Urothelium cell line (cell line): ENCODE results near the gene MYL5.
"Not testable (repeated sequence)": the region's sequence is repeated elsewhere in the genome, so short reads cannot be mapped to it uniquely, and the experiment has no call there.

Experiments
- DNase-seq: peaks from one replicate; pipeline ENCODE4 v3.0.0; 2011; ENCODE audit warnings: low spot score, mixed read lengths
- FAIRE-seq: peaks from 2 replicates; lab custom pipeline; 2011; peaks lifted over from hg19 to GRCh38; lab: Jason Lieb, UNC

MYL5 gene

DNA sequence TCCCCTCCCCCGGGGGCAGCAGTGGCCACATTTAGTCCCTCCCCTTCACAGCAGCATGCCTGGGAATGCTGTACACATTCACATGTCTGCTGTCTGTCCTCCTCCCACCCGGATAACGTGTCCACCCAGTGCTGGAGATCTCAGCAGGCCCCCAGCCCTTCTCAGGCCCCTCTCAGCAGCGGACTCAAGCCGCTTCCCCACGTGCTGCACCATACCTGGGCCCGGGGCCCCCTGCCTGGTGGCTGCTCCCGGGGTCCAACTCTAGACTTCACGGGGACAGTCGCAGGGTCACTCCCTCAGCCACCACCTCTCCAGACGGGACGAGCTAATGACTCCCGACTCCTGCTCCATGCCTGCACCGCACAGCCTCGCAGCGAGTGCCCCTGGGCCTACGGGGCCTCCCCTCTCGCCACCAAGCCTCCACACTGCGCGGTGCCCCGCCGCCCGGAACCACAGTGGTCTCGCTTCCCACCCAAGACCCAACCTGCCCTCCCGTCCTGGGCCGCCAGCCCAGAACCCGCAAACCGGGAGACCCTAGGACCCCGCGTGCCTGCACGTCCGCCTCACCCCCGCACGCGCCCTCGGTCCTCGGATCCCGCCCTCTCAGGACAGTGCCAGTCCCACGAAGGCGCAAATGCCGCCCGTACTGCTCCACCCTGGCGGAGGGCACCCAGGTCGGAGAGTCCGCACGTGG lies 30.0 kb downstream of the MYL5 start:
- DNase-seq (no peak), FAIRE-seq (no peak)

DNA sequence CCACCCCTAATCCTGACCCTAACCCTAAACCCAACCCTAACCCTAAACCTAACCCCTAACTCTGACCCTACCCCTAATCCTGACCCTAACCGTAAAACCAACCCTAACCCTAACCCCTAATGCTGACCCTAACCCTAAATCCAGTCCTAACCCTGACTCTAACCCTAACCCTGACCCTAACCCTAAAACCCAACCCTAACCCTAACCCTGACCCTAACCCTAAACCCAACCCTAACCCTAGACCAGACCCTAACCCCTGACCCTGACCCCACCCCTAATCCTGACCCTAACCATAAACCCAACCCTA lies 30.6 kb downstream of the MYL5 start:
- no peak for DNase-seq
- no peak for FAIRE-seq

DNA sequence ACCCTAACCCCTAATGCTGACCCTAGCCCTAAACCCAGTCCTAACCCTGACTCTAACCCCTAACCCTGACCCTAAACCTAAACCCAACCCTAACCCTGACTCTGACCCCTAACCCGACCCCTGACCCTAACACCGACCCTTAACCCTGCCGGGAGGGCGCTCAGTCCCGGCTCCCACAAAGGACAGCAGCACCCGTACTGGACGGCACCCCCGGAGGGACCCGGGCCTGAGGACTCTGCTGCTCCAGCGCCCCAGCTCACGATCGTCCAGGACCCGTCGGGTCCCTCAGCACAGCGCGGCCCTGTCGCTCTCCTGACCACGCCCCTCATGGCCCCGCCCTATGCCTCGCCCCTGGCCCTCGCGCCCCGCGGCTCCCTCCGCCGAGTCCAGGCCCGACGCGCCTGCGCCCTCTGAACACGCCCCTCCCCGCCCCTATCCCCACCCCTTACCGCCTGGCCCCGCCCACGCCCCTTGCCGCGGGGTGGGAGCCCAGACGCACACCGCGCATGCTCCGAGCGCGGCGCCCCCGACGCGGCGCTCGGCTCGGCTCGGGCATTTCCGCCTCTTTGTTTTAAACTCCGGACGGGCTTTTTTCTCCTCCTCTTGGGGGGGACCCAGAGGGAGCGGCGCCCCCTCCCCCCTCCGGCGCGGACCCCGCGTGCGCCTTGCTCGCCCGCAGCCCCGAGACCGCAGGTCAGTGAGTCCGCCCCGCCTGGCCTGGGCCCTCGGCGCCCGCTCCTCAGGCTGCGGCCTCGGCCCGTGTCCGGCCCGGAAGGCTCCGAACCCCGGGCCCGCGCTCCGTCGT lies 31.1 kb downstream of the MYL5 start, which contains the start of gene PCGF3:
TSS of gene PCGF3 (plus strand) at position 555 of the 805 bp plus-strand sequence. CDS start 27,849 bp downstream, outside the sequence.
- no peak for FAIRE-seq
- DNase-seq = peak; percentile 98

DNA sequence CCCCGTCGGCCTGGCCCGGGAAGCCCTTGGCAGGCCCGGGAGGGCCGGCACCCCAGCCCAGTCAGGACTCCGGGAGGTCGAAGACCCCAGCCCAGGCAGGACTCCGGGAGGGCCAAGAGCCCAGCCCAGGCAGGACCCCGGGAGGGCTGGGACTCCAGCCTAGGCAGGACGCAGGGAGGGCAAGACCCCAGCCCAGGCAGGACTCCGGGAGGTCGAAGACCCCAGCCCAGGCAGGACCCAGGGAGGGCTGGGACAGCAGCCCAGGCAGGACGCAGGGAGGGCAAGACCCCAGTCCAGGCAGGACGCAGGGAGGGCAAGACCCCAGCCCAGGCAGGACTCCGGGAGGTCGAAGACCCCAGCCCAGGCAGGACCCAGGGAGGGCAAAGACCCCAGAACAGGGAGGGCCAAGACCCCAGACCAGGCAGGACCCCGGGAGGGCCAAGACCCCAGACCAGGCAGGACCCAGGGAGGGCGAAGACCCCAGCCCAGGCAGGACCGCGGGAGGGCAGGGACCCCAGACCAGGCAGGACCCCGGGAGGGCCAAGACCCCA lies 31.8 kb downstream of the MYL5 start:
- not testable (repeated sequence) for FAIRE-seq, DNase-seq

DNA sequence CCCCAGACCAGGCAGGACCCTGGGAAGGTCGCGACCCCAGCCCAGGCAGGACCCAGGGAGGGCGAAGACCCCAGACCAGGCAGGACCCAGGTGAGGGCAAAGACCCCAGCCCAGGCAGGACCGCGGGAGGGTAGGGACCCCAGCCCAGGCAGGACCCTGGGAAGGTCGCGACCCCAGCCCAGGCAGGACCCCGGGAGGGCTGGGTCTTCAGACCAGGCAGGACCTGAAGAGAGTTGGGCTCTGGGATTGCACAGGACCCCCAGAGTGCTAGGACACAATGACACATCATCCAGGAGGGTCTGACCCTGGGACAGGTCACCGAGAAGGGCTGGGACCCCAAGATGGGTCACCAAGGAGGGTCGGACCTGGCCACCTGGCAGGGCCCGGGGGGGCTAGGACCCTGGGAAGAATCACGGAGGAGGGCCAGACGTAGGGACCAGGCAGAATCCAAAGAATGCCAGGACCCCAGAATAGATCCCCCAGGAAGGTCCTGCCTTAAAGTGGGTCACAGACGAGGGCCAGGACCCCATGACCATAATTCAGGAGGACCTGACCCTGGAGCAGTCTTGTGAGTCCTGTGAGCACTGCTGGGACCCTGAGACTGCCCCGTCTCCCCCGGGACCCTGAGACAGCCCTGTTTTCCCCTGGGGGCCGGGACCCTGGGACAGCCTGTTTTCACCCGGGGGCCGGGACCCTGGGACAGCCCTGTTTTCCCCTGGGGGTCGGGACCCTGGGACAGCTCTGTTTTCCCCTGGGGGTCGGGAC lies 32.7 kb downstream of the MYL5 start:
- no peak for DNase-seq

DNA sequence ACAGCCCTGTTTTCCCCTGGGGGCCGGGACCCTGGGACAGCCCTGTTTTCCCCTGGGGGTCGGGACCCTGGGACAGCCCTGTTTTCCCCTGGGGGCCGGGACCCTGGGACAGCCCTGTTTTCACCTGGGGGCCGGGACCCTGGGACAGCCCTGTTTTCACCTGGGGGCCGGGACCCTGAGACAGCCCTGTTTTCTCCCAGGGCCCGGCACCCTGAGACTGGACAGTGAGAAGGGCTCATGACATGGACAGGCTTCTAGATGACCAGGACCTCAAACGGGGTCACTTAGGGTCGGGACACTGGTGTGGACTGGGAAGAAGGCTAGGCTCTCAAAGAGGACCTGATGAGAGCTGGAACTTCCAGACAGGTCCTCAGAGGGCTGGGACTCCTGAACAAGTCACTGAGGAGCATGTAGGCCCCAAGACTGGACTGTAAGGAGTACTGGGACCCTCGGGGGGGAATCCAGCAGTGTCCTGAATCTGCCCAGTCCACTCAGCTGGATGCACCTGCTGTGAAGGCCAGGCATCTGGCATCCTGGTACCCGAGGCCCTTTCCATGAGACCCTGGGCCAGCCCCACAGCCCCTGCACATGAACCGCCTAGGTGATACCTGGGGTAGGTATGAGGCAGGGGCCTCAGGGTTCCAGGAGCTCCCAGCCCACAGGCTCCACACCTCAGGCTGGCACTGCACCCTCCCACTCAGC lies 33.7 kb downstream of the MYL5 start:
- DNase-seq = no peak
- no peak for FAIRE-seq

More for the DNA sequence above, 32.7 kb downstream of the MYL5 start:
- no peak for FAIRE-seq

DNA sequence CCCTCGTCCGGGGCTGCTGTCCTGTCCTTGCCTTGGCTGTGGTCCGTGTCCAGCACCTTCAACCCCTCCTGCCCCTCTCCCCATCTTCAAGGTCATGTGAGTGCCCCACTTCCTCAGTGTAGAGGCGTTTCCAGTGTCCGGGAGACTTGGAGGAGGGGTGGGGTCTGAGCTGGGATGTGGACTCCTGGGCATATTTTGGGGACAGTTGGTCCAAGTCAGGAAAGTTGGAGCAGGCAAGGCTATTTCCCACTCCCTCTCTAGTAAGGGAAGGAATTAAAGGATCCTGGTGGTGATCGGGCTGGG lies 34.2 kb downstream of the MYL5 start:
- no peak for FAIRE-seq
- no peak for DNase-seq

DNA sequence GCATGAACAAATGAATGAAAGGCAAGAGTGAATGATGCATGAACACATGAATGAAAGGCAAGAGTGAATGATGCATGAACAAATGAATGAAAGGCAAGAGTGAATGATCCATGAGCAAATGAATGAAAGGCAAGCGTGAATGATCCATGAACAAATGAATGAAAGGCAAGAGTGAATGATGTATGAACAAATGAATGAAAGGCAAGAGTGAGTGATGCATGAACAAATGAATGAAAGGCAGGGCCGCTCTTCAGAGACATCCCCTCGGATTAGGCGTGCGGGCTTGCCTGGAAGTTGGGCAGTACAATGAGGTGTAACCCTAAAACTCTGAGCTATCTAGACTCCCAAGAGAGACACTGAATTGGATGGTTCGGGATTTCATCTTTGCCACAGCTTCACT lies 35.0 kb downstream of the MYL5 start:
- FAIRE-seq = no peak
- no peak for DNase-seq

DNA sequence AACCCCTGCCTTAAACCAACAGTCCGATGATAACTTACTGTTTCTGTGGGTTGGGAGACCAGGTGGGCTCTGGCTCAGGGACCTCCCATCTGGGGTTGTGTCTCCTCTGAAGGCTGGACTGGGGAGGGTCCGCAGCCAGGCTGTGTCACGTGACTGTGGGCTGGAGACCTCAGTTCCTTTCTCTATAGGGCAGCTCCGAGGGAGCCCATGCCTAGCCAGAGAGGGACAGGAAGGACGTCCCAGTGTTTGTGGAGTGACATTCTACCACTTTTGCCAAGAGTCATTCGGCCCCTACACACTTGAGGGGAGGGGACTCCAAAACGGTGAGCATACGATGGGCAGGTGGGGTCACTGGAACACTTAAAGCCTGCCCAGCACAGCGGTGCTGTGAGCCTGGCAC lies 35.8 kb downstream of the MYL5 start:
- FAIRE-seq = no peak
- no peak for DNase-seq

DNA sequence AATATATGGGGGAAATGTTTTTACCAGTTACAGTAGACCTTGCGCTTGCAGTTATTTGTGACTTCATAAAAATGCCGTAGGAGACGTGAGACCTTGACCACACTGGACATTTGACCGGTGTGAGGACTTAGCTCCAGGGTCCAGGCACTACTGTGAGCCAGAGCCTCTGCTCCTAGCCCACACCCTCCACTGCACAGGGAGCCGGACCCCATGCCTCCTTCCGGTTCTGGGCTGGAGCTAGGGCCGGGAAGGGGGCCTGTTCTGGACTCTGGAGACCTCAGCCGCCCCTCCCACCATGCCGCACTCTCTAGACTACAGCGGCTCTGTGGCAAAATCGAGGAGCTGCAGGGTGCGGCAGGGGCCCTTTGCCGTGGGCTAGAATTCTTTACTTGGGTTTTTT lies 36.6 kb downstream of the MYL5 start:
- no peak for DNase-seq
- FAIRE-seq = no peak

DNA sequence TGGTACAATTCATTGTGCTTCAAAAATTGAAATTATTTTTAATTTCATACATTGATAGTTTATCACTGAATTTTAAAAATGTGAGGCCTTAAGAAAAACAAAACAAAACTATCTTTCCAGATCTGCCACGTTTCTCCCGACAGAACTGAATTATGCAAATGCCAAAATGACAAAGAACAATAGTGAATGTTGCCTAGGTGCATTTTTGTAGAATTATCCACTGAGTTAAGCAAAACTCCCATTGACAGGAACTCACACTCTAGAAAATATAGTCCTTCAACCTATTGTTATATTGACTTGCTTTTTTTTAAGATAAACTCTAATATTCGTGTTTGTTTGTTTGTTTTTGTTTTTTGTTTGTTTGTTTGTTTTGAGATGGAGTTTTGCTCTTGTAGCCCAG lies 37.8 kb downstream of the MYL5 start:
- DNase-seq (no peak), FAIRE-seq (no peak)

DNA sequence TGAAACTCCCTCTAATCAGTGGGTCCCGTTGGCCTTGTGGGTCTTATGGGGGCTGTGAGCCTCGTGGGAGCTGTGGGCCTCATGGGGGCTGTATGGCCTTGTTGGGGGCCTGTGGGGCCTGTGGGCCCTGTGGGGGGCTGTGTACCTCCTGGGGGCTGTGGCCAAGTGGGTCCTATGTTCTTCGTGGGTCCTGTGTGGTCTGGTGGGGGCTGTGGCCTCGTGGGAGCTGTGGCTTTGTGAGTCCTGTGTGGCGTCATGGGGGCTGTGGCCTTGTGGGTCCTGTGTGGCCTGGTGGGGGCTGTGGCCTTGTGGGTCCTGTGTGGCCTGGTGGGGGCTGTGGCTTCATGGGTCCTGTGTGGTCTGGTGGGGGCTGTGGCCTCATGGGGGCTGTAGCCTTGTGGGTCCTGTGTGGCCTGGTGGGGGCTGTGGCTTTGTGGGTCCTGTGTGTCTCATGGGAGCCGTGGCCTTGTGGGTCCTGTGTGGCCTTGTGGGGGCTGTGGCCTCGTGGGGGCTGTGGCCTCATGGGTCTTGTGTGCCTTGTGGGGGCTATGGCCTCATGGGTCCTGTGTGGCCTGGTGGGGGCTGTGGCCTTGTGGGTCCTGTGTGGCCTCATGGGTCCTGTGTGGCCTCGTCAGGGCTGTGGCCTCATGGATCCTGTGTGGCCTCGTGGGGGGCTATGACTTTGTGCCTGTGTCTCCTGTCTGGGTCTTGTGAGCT lies 38.7 kb downstream of the MYL5 start:
- DNase-seq (no peak), FAIRE-seq (no peak)

DNA sequence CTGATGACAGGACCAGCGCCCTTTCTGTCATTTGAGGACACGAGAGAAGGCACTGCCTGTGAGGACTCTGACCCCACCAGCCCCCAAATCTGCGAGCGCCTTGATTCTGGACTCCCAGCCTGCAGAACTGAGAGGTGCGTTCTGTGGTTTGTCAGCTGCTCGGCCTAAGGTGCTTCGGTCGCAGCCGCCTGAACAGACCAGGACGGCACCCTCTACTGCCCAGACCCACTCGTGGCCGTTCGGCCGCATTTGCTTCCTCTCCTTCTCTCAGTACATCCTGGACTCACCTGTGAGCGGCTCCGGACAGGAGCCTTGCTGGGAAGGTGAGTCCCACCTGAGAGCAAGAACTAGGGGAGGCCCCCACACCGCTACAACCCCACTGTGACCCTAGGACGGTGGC lies 39.7 kb downstream of the MYL5 start:
- no peak for DNase-seq
- FAIRE-seq = no peak

DNA sequence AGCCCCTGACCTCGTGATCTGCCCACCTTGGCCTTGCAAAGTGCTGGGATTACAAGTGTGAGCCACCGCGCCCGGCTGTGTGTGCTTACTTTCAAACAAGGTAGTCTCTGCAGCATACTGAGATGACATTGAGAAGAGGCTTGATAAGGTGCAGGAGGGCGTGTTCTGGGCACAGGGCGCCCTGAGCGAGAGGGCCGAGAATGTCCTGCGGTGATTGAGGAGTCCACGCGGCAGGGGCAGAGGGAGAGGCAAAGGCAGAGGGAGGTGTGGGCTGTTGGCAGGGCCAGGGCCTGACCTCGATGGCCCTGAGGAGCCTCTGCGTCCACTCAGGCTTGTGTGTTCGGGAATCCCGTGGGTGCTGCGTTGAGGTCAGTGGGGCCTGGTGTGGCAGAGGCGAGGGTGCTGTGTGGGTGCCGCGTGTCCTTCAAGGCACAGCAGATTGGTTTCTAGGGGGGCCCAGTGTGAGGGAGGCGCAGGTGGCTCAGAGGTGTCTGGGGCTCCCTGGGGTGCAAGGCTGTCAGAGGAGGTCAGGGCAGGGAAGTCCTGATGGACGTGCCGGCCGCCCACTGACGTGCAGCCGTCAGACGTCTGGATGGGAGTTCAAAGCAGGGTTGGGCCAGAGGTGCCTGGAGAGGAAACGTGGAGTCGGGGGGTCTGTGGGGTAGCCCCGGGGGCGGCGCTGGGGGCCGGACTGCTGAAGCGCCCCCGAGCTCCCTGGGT lies 43.4 kb downstream of the MYL5 start:
- FAIRE-seq = no peak
- DNase-seq = no peak

DNA sequence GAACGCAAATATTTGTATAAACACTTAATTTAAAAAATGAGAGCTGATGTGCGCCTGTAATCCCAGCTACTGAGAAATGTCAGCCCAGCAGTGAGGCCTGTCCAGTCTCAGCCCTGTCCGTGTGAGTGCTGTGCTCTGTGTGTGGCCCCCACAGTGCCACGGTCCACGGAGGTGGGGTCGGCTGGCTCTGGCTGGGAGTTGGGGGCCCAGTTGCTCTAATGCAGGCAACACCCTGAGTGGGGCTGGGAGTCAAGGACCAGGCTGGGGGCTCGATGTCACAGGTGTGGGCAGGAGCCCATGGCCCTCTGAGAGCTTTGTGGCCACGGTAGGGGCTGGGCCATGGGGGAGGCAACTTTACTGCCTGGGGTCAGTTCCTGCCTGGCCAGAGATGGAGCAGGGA lies 44.1 kb downstream of the MYL5 start:
- FAIRE-seq (no peak), DNase-seq (no peak)

DNA sequence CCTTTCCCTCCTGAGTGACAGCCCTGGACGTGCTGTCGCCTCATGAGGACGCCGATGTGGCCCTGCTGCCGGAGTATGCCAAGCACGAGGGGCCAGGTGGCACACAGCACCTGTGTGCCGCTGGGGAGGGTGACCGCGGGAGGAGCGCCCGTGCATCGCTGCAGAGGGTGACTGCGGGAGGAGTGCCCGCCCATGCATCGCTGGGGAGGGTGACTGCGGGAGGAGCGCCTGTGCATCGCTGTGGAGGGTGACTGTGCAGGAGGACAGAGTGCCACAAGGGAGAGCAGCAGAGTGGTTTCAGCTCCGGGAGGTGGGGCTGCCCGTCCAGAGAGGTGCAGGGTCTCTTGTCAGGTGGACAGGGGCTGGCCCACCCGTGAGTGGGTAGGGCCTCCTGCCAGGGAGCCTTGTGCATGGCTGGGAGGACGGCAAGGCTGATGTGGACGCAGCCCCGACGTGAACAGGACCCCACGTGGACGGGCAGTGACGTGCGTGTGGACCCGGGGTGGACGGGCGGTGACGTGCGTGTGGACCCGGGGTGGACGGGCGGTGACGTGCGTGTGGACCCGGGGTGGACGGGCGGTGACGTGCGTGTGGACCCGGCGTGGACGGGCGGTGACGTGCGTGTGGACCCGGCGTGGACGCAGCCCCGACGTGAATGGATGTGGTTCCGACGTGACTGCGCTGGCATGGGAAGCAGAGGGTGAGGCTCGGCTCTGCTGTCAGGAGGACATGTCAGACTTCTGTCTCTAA lies 45.9 kb downstream of the MYL5 start:
- DNase-seq (no peak), FAIRE-seq (no peak)

DNA sequence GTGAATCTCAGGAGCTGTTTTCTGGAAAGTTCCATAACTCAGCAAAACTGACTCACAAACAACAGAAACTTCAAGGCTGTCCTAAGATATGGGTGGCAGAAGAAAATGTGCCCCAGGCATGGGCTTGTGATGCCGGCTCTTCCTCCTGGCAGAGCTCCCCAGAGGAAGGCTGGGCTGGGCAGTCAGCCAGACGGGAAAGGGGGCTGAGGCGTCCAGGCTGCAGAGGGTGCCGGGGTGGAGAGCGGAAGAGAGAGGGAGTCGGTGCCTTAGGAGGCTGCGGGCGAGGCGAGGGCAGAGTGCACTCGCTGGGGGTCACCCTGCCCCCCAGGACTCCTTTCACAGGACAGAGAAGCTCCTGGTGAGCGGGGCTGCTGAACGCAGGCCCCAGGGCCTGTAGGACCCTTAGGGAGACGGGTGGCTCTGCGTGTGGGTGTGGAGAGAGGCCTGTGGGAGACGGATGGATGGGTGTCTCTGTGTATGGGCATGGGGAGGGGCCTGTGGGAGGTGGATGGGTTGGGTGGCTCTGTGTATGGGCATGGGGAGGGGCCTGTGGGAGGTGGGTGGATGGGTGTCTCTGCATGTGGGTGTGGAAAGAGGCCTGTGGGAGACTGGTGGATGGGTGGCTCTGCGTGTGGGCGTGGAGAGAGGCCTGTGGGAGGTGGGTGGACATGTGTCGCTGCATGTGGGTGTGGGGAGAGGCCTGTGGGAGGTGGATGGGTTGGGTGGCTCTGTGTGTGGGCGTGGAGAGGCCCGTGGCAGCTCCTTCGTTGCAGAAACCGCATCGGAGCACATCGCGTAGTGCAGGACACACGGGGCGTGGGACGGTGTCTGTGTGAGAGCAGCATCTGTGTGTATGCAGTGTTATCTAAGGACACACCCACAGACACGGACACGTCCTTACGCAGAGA lies 47.2 kb downstream of the MYL5 start:
- FAIRE-seq = no peak

DNA sequence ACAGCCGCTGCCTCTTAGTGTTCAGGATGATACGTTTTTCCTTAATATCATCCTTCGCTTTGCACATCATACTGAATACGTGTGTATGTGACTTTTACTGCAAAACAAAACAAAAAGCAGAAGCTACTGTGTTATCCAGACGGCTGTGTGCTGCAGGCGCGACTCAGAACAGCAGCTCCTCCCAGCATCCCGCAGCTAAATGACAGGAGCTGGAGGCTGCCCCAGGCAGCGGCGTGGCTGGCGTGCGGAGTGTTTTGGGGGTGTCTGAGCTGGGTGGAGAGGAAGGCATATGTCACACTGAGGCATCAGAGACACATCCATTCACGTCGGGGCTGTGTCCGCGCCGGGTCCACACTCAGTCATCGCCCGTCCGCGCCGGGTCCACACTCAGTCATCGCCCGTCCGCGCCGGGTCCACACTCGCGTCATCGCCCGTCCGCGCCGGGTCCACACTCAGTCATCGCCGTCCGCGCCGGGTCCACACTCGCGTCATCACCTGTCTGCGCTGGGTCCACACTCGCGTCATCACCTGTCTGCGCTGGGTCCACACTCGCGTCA lies 47.9 kb downstream of the MYL5 start:
- DNase-seq (no peak), FAIRE-seq (no peak)

More for the DNA sequence above, 47.2 kb downstream of the MYL5 start:
- no peak for DNase-seq
